H1 (cell line): Measurements from ENCODE around the gene PROSER3.

Source experiments
- CHD1 ChIP-seq: IDR thresholded peaks from 2 replicates; pipeline ENCODE4 v1.6.1; 2012; ENCODE audit warnings: low read depth, low read length, improper control_type of control experiment
- CTCF ChIP-seq, 3 experiments: IDR thresholded peaks; 1 replicate in 2 of 3; 2 replicates in 1 of 3; pipeline versions ENCODE4 v1.5.1 to v1.6.1; 2011; ENCODE audit warnings: low read length in 3 of 3, mild to moderate bottlenecking in 3 of 3, inconsistent platforms in 2 of 3, low read depth in 1 of 3, moderate library complexity in 1 of 3; ENCODE audit not compliant: insufficient read depth in 1 of 3; ENCODE audit errors: control extremely low read depth in 1 of 3
- EGR1 ChIP-seq: IDR thresholded peaks from 2 replicates; pipeline ENCODE4 v1.6.1; 2011; ENCODE audit warnings: low read depth, low read length, borderline replicate concordance
- EP300 ChIP-seq, 2 experiments: IDR thresholded peaks; 1 replicate in 1 of 2; 2 replicates in 1 of 2; pipeline ENCODE4 v1.6.1; 2011 to 2012; ENCODE audit warnings: low read depth in 2 of 2, low read length in 2 of 2, mild to moderate bottlenecking in 2 of 2, borderline replicate concordance in 1 of 2, inconsistent platforms in 1 of 2, moderate library complexity in 1 of 2
- MAX ChIP-seq: IDR thresholded peaks from 2 replicates; pipeline ENCODE4 v1.6.1; 2012; ENCODE audit warnings: inconsistent platforms
- POLR2A ChIP-seq, 2 experiments: IDR thresholded peaks; 1 replicate in 1 of 2; 2 replicates in 1 of 2; pipeline ENCODE4 v1.6.1; 2011; ENCODE audit warnings: low read depth in 2 of 2, low read length in 2 of 2, mild to moderate bottlenecking in 2 of 2; ENCODE audit errors: control extremely low read depth in 1 of 2
- POLR2AphosphoS5 ChIP-seq: IDR thresholded peaks from 2 replicates; pipeline ENCODE4 v1.6.1; 2011; ENCODE audit warnings: low read depth, low read length
- SIN3A ChIP-seq, 2 experiments: IDR thresholded peaks in 1 of 2; conservative IDR thresholded peaks in 1 of 2; 2 replicates each; pipeline ENCODE4 v1.6.1; 2011 to 2012; ENCODE audit warnings: low read length in 2 of 2, improper control_type of control experiment in 1 of 2, low read depth in 1 of 2, mild to moderate bottlenecking in 1 of 2
- SP1 ChIP-seq: IDR thresholded peaks from 2 replicates; pipeline ENCODE4 v1.6.1; 2011; ENCODE audit warnings: low read depth, low read length
- SP4 ChIP-seq: IDR thresholded peaks from 2 replicates; pipeline ENCODE4 v1.6.1; 2012; ENCODE audit warnings: low read length, inconsistent platforms

GRCh38 chr19:35733180-35734125 is 24.5 kb upstream of the PROSER3 start:
- TF ChIP-seq POLR2A (IDR thresholded peaks at IDR 0.05; ENCODE audit: control extremely low read depth in 1 of 2, low read depth in 2 of 2, low read length in 2 of 2) (no peak), CTCF (IDR thresholded peaks at IDR 0.05; ENCODE audit: control extremely low read depth in 1 of 3, insufficient read depth in 1 of 3, low read depth in 1 of 3, low read length in 3 of 3) (no peak), SP1 (no peak), CHD1 (no peak), POLR2AphosphoS5 (no peak), SP4 (no peak), SIN3A (conservative IDR thresholded peaks at IDR 0.05 in 1 of 2, IDR thresholded peaks at IDR 0.05 in 1 of 2; ENCODE audit: low read depth in 1 of 2, low read length in 2 of 2) (no peak), MAX (no peak), EGR1 (no peak), EP300 (IDR thresholded peaks at IDR 0.05; ENCODE audit: borderline replicate concordance in 1 of 2, low read depth in 2 of 2, low read length in 2 of 2) (no peak)
